Body of pancreas (tissue), 4 donors: ENCODE measurements around the gene RPS6KA2. TPM values are rescaled to one million over a fixed set of nuclear protein-coding genes. Genes with fewer than 3 reads are reported as not detected.

Experiments
- ATAC-seq: fragments of 150-250 bp; one replicate; pipeline ENCODE4 v1.9.1; 2016
- DNase-seq, 4 donors: peaks; one replicate each; pipeline ENCODE4 v3.0.0-alpha.2; 2019
- H3K27ac ChIP-seq, 4 donors: fragments of 200-600 bp; sonication (generic); 1 replicate in 3 of 4; 2 replicates in 1 of 4; pipeline versions ENCODE4 v1.5.1 to v1.6.1; 2016 to 2019; ENCODE audit warnings: mild to moderate bottlenecking in 1 of 4, mixed read lengths in 1 of 4, moderate library complexity in 1 of 4
- H3K27me3 ChIP-seq, 2 donors: fragments of 200-600 bp; sonication (generic); one replicate each; pipeline ENCODE4 v1.6.0; 2016; ENCODE audit warnings: mild to moderate bottlenecking in 1 of 2
- H3K36me3 ChIP-seq, 2 donors: fragments of 200-600 bp; sonication (generic); replicated peaks in 1 of 2; 2 replicates each; pipeline ENCODE4 v1.5.1; 2016; ENCODE audit warnings: low read depth in 2 of 2; ENCODE audit not compliant: insufficient read depth in 1 of 2
- H3K4me1 ChIP-seq: fragments of 200-600 bp; sonication (generic); one replicate; pipeline ENCODE4 v1.6.0; 2016
- H3K4me3 ChIP-seq, 2 donors: fragments of 200-600 bp; sonication (generic); 1 replicate in 1 of 2; 2 replicates in 1 of 2; pipeline ENCODE4 v1.5.1; 2016 to 2019
- H3K9me3 ChIP-seq, 3 donors: fragments of 200-600 bp; sonication (generic); 1 replicate in 2 of 3; 2 replicates in 1 of 3; pipeline ENCODE4 v1.5.1; 2016
- POLR2A ChIP-seq, 3 donors: fragments of 450-650 bp; IDR thresholded peaks; one replicate each; pipeline ENCODE4 v1.6.1; 2016; ENCODE audit warnings: antibody characterized with exemption in 3 of 3, mild to moderate bottlenecking in 2 of 3
- WGBS, 2 donors: methylation state at CpG; one replicate each; pipeline ENCODE4 v1.1.5; 2017; 5-methylcytosine and 5-hydroxymethylcytosine counted together
- intact Hi-C: fragments of 100-400 bp; cut with DNase I; formaldehyde crosslinking; loops from one replicate; pipeline ENCODE4 v1.15.1; 2023
- total RNA-seq, 2 donors: library from RNA; depleted of rRNA; stranded (reverse); fragments of >200 nt; gene quantifications; one replicate each; pipeline ENCODE4 v1.1.0, GENCODE V29; 2016
- TF ChIP-seq, protein P1 (sequence below), 7 experiments: fragments of 450-650 bp in 4 of 7; fragments of 200-600 bp in 3 of 7; sonication (generic) in 3 of 7; IDR thresholded peaks; one replicate each; pipeline ENCODE4 v1.5.1; 2016 to 2019; ENCODE audit warnings: antibody characterized with exemption in 7 of 7

RPS6KA2 gene
- total RNA-seq, 2 donors from 2014 or later: 24.4 to 53.7 TPM

DNA sequence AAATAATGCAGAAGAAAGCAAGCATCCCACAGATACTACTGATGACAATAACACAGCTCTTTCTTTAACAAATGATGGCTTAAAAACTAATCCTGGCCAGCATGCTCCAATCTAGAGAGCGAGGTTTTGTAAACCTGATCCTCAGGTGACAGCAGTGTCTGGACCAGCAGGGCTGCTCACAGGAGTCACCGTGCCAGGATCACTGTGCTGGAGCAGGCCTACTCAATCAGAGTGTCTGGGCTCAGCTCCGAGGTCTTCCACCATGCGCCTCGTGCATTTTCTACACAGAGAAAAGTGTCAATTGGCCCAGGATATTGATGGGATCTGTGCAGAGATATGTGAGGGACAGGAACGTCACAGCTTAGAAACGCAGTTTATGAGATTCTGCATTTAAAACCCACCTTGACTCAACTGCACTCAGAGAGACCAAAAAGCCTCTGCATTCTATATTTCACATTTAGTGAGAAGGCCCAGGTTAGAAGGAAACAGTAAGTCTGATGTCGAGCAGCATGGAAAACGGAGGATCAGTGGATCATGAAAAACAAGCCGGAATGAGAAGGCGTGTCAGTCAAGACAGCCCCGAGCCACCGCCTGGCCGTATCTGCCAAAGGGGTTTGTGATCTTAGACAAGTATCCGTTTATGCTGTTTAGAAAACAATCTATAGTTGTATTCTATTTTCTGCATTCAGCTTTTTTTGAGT lies 48.4 kb downstream of the RPS6KA2 start:
- ATAC-seq (no peak), DNase-seq (no peak)
- Histone ChIP-seq H3K36me3 (no peaks in the 10 kb centered on the region), H3K4me1 (no peaks in the 10 kb centered on the region), H3K27ac (no peak overlapping the region), H3K27me3 (no peaks in the 10 kb centered on the region), H3K4me3 (no peak overlapping the region), H3K9me3 (no peaks in the 10 kb centered on the region)
- TF ChIP-seq, protein P1, sequence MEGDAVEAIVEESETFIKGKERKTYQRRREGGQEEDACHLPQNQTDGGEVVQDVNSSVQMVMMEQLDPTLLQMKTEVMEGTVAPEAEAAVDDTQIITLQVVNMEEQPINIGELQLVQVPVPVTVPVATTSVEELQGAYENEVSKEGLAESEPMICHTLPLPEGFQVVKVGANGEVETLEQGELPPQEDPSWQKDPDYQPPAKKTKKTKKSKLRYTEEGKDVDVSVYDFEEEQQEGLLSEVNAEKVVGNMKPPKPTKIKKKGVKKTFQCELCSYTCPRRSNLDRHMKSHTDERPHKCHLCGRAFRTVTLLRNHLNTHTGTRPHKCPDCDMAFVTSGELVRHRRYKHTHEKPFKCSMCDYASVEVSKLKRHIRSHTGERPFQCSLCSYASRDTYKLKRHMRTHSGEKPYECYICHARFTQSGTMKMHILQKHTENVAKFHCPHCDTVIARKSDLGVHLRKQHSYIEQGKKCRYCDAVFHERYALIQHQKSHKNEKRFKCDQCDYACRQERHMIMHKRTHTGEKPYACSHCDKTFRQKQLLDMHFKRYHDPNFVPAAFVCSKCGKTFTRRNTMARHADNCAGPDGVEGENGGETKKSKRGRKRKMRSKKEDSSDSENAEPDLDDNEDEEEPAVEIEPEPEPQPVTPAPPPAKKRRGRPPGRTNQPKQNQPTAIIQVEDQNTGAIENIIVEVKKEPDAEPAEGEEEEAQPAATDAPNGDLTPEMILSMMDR (IDR thresholded peaks at IDR 0.05): no peak
- no peak for TF ChIP-seq POLR2A (IDR thresholded peaks at IDR 0.05)
- 89 to 96% methylated on average over 15 of the region's 15 CpGs for WGBS, 2 donors
- intact Hi-C loops: no loop called here

DNA sequence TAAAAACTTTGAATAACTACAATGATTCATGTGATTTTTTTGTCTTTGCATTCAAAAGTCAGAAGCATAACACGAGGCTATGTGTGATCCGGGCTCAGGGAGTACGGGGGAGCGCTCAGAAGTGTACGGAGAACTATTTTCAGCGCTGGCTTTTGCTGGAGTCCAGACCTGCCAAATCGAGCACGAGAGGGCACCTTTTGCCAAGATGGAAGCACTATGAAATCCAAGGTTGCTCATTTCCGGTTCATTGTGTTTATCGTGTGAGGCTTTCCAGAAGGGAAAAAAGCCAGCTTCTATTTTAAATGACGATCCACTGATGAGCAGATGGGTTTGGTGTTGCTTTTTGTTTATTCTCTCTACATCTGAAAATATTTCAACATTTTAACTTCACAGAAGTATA lies 51.8 kb downstream of the RPS6KA2 start:
- H3K4me1 ChIP-seq: peaks cover 7% of the 10 kb centered on the region
- H3K27ac ChIP-seq: no peak overlapping the region
- ATAC-seq (no peak), DNase-seq (no peak)
- 87 to 92% methylated on average over 11 of the region's 11 CpGs for WGBS, 2 donors
- intact Hi-C loops: no loop called here
- no peaks in the 10 kb centered on the region for H3K36me3 ChIP-seq
- TF ChIP-seq POLR2A (IDR thresholded peaks at IDR 0.05): no peak
- TF ChIP-seq, protein P1 (IDR thresholded peaks at IDR 0.05): no peak
- H3K27me3 ChIP-seq: no peaks in the 10 kb centered on the region
- H3K9me3 ChIP-seq: no peaks in the 10 kb centered on the region
- H3K4me3 ChIP-seq: no peak overlapping the region

DNA sequence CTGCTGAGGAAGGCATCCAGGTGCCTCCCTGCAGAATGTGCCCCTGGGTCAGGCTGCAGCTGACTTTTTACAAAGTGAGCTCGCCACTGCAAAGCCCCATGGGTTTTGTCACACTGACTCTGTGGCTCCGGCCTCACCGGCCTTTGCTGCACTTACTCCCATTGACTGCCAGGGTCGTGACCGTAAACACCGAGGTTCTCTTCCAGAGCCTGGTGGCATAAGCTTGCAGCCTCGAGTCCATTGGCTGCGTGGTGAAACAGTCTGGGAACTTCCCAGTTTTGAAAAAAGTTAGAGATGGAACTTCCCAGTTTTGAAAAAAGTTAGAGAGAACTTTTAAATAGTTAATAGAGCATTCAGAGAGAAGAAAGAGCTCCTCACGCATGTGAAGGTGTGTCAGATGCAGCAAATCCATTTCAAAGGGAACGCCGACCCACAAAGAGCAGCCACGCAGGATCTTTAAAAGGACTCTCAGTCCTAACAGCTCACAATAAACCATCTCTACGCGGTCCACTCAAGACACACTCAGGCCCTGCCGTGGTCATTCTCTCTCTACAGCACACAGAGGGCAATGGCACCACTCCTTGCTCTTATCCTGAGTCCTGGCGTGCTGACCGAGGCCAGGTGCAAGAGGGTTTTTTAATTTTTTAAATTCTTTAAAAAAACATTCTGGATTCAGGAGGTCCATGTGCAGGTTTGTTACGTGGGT lies 53.4 kb downstream of the RPS6KA2 start:
- ATAC-seq: no peak

DNA sequence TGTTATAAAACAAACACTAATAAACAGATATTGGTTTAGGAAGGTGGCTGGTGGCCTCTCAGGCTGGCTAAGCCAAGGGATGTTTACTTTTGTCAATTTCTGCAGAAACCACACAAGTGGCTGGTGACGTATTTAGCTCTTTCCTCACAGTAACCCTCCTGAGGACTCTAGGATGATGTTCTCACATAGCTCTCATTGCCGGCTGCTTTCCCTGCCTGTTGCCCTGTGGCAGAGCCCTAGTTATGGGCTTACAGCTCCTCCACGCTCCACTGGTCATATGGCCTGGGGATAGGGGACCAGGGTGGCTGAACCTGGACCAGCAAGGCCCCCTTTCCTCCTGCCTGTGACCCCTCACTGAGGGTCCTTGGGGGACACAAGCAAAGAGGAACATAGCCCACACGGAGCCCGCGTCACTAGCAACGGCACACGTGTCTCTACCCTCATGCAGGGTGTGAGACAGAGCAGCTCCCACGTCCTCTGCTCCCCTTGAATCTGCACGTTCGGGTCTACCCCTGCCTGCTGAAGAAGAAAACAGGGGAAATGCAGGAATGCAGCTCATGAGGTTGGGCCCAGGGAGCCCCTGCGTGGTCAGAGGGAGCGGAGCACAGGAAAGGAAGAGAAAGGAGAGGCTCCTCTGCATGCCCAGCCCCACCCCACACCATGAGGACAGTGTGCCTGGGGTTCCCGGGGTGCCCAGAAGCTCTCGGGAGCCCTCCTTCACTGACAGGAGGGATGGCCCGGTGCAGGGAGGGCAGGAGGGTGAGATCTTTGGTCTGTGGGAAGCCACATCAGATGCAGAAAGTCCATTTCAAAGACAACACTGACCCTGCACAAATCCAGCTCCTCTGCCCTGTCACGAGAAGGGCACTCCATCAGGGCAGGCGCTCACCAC lies 54.4 kb downstream of the RPS6KA2 start:
- TF ChIP-seq, protein P1 (IDR thresholded peaks at IDR 0.05): no peak
- no peak for TF ChIP-seq POLR2A (IDR thresholded peaks at IDR 0.05)
- Histone ChIP-seq H3K36me3 (no peaks in the 10 kb centered on the region), H3K27ac (no peak overlapping the region), H3K4me1 (peaks cover 7% of the 10 kb centered on the region), H3K4me3 (no peak overlapping the region), H3K9me3 (no peaks in the 10 kb centered on the region), H3K27me3 (no peaks in the 10 kb centered on the region)
- DNase-seq: no peak
- intact Hi-C loops: no loop called here
- WGBS, 2 donors: 87 to 90% methylated on average over 13 to 17 of the region's 18 CpGs
- peak; percentile 30 for ATAC-seq

More for the DNA sequence above, 53.4 kb downstream of the RPS6KA2 start:
- intact Hi-C loops: no loop called here
- H3K27me3 ChIP-seq: no peaks in the 10 kb centered on the region
- H3K4me3 ChIP-seq: no peak overlapping the region
- TF ChIP-seq, protein P1 (IDR thresholded peaks at IDR 0.05): no peak
- no peak for TF ChIP-seq POLR2A (IDR thresholded peaks at IDR 0.05)
- H3K36me3 ChIP-seq: no peaks in the 10 kb centered on the region
- DNase-seq: no peak
- H3K4me1 ChIP-seq: peaks cover 7% of the 10 kb centered on the region
- H3K9me3 ChIP-seq: no peaks in the 10 kb centered on the region
- 83 to 92% methylated on average over 17 to 18 of the region's 18 CpGs for WGBS, 2 donors
- no peak overlapping the region for H3K27ac ChIP-seq
